Medulla oblongata (tissue), 1 donor: Measurements from ENCODE around the gene BPIFB3.
"Not testable (repeated sequence)": the region's sequence is repeated elsewhere in the genome, so short reads cannot be mapped to it uniquely, and the experiment has no call there.

Source experiments
- DNase-seq: peaks from one replicate; pipeline ENCODE4 v3.0.0-alpha.2; 2015; ENCODE audit errors: extremely low spot score

Gene BPIFB3

DNA sequence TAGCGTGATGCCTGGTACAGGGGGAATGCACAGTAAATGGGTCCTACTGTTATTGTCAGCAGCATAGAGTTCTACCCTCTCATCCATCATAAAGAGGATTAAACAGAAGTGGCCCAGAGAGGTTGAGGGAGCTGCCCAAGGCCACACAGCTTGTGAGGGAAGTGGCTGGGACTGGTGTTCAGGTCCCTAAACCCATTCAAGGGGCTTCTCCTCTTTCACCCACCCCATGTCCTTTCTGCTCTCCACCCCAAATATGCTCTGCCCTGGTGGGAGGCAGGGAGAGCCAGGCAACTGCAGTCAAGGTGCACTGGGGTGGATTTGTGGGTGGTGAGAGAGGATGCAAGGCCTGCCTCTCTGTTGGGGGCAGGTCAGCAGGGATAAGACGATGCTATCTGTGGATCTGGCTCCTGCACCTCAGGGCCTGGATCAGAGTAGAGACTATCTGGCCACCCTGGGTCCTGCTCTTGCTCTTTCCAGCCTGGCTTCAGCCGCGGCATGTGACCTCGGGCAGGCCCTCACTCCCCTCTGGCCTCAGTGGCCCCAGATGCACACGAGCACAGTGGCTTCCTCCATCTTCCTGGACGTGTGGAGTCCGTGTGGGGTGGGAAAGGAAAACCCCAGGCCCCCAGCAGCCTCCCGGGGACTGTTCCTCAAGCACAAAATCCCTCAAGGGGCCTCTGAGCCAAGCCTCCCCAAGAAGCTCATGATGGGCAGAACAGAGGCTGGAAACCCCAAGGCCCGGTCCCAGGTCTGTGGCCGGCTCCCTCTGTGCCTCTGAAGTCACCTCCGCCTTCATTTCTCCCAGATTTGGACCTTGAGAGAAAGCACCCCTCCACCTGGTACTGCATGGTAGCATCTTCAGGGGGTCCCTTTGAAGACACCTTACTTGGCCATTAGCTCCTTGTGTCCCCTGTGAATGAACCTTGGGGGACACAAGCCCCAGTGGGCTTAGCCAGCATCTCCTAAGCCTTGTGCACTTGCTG is 25.6 kb upstream of the BPIFB3 start:
- DNase-seq, result no peak

DNA sequence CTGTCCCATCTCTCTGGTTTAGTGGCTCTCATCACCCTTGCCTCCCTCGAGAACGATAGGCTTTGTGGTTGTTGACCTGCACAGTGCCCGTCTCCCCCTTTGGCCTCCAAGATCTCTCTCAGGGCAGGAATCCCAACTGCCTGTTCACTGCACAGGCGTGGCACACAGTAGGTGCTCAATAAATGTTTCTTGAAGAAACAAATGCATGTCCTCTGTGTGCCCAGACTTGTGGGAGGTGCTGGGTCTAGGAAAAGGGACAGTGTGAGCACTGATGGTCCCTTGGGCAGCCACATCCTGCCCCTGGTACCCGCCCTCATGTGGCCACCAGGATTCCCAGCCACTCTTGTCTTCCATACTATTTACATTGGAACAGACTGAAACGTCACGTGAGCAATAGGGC is 24.8 kb upstream of the BPIFB3 start:
- DNase-seq, result no peak

DNA sequence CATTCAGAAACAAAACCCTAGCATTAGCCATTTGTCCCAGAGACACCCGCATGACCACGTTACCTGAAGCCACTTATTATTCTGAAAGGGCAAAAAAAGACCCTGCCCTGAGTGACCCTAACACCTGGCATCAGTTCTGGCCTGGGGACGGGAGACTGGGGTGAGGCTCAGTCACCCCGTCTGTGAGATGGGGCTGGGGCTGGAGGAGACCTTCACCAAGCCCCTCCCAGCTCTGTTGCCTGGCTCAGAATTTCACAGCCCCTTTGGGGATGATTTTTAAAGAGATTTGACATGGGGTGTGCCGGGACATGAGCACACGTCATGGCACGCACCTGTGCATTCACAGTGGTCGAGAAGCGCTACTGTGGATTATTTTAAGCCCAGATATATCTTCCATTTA is 23.6 kb upstream of the BPIFB3 start:
- no peak for DNase-seq

DNA sequence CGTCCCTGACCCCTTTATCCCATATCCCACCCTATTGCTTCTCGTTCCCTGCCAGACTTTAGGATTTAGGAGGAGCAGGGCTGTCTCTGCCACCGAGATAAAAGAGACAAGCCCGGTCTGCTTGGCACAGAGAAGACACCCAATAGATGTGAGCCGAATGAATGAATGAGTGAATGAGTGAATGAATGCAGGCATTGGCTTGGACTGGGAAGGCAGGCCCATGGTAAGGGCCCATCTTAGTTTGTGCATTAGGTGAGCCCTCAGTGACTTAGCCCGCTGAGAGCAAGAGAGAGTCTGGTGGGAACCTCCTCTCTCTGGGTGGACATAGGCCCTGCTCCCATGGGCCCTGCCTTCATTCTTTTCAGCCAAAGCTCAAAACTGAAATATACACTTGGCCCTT is 23.1 kb upstream of the BPIFB3 start:
- DNase-seq, result no peak

DNA sequence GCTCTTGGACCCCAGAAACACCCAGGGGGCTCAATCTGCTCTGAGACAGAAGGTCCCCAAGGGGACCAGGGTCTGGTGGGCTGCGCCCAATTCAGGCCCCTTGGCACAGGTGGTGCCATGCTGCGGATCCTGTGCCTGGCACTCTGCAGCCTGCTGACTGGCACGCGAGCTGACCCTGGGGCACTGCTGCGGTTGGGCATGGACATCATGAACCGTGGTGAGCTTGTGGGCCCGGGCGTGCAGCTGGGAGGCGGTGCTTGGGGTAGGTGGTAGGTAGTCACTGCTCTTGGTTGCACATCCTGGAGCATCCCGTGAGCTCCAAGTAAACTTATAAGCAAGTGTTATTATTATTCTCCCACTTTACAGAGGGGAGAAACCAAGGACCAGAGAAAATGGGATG is 22.2 kb upstream of the BPIFB3 start, which contains the start of gene BPIFB6:
Gene BPIFB6 (plus strand): TSS at position 118 of the 400 bp plus-strand sequence. CDS start 0 bp downstream, at position 118.
- DNase-seq, result no peak

DNA sequence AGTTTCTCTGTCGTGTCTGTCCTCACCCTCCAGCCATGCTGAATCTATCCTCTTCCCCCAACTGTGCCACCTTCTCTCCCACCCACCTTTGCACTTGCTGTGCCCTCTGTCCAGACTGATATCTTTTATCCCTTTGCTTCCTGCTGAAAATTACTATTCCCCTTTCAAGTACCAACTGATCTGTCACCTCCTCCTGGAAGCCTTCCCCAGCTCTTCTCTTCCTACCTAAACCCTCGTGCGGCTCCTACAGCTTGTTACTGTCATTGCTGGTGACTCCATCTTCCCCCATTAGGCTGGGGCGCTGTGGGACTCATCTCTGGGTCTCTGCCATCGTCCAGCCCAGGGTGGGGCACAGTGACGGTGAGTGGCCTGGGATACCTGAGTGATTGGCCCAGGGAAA is 21.1 kb upstream of the BPIFB3 start:
- no peak for DNase-seq

DNA sequence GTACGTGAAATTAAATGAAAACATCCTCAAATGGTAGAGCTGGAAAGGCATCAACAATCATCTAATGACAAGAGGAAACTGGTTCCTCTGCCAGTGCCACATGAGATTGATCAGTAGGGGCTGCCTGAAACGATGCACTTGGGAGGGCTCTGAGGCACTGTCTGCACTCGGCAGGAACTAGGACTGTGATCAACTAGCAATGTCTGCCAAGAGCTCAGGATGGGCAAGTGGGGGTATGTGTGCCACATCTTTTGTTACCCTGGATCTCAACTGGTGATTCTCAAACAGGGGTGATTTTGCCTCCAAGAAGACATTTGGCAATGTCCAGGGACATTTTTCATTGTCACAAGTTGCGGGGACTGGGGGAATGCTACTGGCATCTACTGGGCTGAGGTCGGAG is 20.3 kb upstream of the BPIFB3 start:
- no peak for DNase-seq

DNA sequence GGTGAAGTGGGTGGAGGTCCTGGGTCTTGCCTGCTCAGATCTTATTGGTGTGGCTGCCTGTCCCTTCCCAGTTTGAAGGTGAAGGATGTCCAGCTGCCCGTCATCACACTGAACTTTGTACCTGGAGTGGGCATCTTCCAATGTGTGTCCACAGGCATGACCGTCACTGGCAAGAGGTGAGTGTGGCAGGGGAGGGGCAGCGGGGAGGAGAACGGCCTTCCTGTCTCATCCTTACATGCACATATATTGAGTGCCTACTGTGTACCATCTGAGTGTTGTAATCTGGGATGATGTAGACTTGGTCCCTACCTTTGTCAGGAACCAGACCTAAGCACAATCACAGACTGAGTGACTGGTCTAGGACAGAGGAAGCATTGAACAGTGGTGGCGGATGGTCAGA is 19.6 kb upstream of the BPIFB3 start:
- DNase-seq, result no peak

DNA sequence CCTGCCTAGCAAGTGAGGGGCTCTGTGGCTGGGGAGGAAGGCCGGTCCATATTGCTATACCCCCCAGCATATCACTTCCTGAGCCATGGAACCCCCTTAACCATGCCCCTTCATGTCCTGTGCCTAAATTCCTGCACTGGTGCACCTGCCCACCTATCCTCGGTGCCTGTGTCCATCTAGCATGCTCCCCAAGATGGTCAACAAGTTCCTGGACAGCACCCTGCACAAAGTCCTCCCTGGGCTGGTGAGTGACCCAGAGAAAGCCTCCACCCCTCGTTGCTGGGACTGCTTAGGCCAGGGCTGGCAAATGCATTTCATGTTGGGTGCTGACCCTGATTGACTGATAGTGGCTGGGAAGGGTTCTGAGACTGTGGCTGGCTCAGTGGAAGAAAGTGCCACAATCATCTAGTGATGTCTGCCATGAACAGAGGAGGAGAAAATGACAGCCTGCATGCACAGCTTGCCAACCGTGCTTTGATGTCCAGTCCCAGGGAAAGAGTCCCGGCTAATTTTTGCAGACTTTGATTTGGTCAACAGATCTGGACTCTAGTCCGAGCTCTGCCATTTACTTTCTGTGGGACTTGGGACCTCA is 18.7 kb upstream of the BPIFB3 start:
- DNase-seq, result no peak

DNA sequence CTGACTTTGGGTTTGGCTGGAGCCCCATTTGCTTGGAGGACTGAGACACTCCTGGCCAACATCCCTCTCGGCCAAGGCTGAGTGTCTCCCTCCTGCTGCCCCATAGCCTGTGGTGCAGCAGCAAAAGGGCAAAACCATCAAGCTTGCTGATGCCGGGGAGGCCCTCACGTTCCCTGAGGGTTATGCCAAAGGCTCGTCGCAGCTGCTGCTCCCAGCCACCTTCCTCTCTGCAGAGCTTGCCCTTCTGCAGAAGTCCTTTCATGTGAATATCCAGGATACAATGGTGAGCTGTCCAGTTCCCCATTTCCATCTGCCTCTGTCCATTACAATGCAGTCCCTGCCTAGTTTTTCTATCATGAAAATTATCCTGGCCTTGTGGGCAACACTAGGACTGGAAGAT is 16.2 kb upstream of the BPIFB3 start:
- DNase-seq, result no peak

DNA sequence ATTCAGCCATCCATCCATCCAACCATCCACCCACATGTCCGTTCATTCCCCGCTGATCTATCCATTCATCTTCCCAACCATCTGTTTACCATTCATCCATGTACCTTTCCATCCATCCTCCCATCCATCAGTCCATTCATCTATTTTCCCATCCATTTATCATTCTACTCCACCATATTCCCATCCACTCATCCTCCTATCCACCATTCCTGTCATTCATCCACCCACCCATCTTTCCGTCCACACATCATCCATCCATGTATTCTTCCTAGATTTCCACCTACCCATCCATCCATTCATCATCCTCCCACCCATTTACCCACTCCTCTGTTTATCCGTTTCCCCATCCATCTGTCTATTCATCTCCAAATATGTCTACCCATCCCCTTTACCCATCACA is 15.5 kb upstream of the BPIFB3 start:
- no peak for DNase-seq

DNA sequence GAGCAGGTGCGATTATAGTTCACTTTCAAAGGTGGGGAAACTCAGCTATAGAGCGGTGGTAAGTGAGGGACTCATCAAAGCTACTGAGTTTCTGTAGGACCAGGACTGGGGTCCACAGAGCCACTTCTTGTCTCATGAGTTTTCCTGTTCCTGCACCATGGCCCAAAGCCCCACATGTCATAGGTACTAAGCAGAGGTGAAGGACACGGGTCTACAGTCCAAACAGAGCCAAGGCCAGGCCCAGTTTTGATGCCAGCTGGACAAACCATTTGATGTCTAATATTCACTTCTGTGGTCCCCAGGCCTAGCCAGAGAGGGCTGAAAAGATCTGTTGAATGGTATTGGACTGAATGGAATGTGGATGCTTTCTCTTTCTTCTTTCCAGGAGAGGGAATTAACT is 11.3 kb upstream of the BPIFB3 start:
- DNase-seq, result no peak

DNA sequence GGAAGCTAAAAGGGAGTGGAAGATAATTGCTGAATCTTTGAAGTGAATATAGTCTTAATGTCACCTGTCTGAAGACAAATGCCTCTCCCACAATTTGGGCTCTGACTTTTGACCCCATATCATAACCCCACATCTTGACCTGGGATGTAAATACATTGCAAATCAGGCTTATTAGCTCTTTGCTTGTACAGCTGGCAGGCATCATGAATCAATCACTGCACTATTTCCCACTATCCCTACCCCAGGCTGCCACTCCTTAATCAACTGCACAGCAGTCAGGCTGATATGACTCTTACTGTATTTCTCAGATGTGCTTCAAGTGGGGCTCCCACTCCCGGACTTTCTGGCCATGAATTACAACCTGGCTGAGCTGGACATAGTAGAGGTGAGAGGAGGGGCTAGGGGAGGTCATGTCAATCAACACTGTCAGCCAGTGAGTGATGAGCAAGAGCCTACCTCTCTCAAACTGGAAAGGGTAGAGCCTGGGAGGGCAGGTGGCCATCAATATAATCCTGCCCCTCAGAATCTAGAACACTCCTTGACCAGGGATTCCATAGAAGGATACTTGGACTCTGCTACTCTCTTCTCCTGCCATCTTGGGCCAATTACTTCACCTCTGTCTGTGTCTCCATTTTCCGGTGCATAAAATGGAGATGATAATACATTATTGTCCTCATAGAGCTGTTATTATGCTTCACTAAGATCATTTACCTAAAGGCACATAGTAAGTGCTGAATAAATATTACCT is 10.5 kb upstream of the BPIFB3 start:
- DNase-seq, result no peak

DNA sequence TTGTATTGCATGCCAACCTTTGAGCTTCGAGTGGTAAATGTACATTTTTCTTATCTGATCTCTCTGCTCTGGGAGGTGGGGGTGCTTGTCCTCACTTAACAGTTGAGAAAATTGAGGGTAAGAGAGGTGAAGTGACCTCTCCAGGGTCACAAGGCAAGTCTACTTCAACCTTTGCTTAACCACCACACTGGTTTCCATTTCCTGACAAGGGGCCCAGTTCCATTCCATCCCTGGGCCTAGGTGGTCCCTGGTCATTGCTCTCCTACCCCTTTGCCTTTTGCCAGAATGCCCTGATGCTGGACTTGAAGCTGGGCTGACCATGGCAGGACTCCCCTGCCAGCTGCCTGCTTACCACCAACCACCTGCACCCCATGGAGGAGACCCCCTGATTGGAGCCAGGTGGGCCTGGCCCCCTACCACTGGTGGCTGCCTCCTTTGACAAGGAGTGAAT is 9.9 kb upstream of the BPIFB3 start:
- DNase-seq, result no peak

DNA sequence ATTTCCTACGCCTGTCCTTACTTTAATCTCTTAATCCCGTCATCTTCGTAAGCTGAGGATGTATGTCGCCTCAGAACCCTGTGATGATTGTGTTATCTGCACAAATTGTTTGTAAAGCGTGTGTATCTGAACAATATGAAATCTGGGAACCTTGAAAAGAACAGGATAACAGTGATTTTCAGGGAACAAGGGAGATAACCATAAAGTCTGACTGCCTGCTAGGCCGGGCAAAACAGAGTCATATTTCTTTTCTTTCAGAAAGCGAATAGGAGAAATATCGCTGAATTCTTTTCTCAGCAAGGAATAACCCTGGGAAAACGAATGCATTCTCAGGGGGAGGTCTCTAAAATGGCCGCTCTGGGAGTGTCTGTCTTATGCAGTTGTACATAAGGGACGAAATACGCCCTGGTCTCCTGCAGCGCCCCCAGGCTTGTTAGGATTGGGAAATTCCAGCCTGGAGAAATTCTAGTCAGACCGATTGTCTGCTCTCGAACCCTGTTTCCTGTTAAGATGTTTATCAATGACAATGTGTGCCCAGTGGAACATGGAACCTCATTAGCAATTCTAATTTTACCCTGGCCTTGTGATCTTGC is 8.5 kb upstream of the BPIFB3 start:
- not testable (repeated sequence) for DNase-seq

DNA sequence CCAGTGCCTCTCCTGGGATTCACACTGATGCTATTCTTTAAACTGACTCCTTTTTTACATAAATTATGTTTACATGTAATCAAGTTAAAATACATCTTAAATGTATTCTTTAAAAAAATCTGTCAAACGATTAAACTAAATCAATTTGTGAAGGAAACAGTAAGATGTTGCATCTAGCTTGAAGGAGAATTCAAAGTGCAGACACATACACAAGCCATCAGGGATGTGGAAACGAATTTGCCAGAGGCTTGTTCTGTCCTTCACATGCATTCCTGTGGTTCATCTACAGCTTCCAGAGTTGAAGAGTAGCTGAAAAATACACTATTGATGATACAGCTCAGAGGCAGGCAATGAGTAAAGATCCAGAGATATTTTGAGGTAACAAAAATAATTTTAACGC is 7.3 kb upstream of the BPIFB3 start:
- no peak for DNase-seq

DNA sequence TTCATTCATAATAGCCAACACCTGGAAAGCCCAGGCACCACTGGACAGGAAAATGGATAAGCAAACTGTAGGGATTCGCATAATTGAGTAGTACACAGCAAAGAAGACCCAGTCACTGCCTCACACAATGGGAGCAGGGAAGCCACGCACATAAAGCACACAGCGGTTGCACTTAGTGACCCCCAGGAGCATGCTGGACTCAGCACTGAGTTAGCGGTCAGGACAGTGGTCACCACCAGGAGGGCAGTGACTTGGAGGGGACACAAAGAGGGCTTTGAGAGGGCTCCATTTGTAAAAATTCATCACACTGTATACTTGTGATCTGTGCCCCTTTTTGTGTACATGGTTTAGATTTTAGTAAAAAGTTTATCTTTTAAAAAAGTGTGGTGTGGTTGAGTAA is 2.4 kb upstream of the BPIFB3 start:
- no peak for DNase-seq

DNA sequence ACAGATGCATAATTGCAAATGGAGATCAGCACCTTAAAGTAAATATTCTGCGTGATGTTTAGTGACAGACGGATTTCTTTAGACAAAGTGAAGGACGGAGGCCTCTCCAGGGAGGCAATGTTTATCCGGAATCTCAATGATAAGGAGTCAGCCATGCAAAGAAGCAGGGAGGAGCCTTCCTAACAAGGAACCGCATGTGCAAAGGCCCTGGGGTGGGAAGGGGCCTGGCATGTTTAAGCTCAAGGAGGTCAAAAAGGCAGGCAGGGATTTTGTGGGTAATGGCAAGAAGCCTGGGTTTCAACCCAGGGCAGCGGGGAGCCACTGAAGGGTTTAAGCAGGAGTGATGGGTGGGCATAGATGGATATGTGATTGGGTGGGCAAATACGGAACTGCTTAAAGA is 678 bp downstream of the BPIFB3 start:
- DNase-seq, result no peak

DNA sequence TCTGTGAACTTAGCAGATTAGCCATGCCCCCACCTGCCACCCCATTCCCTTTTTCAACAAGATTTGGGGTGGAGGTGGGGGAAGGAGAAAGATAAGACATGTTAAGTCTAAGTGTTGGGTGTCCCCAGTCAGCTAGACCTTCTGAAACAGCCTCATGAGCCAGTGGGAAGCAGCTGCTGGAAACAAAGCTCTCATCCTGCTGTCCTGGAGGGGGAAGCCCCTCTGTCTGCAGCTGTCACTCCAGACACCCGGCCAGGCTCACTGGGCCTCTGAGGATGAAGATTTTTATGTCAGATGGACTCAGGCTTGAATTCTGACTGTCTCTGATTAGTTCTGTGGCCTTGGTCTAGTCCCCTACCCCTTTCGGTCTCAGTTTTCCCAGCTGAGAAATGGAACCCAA is 1.1 kb downstream of the BPIFB3 start:
- no peak for DNase-seq

DNA sequence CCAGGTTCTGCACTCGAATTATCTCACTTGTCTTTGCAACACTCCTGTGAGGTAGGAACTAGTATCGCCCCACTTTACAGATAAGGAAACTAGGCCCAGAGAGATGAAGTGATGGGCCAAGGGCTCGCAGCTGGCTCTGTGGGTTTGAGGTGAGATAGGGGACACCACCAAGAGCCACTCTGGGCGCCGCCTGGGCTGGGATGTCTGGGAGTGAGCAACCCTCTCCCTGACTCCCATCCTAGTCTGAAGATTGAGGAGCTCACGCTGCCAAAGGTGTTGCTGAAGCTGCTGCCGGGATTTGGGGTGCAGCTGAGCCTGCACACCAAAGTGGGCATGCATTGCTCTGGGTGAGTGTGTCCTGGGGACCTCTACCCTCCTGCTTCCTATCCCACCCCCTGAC is 5.4 kb downstream of the BPIFB3 start:
- no peak for DNase-seq

DNA sequence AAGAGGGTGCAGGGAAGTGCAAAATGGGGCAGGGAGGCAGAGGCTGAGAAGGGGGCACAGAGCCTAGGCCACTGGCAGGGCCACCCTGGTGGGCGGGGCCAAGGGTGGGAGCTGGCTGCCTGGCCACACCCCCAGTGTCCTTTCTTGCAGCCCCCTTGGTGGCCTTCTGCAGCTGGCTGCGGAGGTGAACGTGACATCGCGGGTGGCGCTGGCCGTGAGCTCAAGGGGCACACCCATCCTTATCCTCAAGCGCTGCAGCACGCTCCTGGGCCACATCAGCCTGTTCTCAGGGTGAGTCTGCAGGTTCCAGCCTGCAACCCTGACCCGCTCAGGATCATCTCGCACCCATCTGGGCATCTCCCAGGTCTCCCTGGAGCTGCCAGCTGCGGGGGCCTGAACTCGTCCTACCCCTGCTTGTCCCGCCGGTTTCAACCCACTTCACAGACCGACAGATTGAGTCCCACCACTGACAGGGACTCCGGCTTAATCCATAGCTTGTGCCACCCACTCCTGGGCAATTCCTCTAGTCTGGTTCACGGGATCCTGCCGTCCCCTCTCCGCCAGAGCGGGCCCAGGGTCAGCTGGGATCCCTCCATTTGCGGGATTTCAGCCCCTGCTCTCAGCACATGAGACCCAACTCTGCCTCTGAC is 6.2 kb downstream of the BPIFB3 start:
- no peak for DNase-seq

DNA sequence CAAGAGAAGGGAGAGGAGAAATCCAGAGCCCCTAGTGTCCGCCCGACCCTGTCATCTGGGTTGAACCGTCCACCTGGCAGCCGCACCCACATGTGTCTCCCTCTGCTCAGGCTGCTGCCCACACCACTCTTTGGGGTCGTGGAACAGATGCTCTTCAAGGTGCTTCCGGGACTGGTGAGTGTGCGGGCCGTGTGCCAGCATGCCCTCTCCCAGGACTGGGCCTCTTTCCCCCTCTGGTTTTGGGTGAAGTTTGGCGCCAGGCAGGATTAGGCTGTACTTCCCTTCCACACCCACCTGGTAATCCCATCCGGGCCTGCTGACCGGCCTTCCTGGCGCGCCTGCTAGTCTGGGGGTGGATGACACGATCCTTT is 7.9 kb downstream of the BPIFB3 start:
- no peak for DNase-seq
